Measurements from ENCODE around the gene TEAD1.

Gene TEAD1

DNA sequence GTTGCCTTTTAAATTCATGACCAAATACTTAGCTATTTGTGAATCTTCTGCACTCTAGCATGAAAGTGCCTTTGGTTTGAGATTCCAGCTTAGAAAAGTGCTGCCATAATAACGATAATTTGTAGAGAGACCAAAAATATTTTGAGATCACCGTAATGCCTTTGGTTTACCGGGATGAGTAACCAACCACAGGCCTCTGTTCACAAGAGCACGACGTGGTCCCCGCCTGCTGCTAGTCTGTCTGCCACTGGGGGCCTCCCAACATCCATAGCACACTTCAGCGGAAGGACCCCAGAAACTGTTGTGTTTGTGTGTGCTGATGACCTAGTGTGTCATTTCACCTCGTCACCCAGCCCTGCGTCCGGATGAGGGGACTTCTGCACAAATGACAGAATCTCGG, 267.9 kb downstream of the TEAD1 start:
- TF ChIP-seq, protein P1, sequence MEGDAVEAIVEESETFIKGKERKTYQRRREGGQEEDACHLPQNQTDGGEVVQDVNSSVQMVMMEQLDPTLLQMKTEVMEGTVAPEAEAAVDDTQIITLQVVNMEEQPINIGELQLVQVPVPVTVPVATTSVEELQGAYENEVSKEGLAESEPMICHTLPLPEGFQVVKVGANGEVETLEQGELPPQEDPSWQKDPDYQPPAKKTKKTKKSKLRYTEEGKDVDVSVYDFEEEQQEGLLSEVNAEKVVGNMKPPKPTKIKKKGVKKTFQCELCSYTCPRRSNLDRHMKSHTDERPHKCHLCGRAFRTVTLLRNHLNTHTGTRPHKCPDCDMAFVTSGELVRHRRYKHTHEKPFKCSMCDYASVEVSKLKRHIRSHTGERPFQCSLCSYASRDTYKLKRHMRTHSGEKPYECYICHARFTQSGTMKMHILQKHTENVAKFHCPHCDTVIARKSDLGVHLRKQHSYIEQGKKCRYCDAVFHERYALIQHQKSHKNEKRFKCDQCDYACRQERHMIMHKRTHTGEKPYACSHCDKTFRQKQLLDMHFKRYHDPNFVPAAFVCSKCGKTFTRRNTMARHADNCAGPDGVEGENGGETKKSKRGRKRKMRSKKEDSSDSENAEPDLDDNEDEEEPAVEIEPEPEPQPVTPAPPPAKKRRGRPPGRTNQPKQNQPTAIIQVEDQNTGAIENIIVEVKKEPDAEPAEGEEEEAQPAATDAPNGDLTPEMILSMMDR (IDR thresholded peaks at IDR 0.05; ENCODE audit: insufficient read depth, low read depth, low read length, missing control alignments): no peak
- no peak overlapping the region for H3K4me3 ChIP-seq (ENCODE audit: low read depth, low read length)
- peak; percentile 21 for DNase-seq (ENCODE audit: low read depth)

DNA sequence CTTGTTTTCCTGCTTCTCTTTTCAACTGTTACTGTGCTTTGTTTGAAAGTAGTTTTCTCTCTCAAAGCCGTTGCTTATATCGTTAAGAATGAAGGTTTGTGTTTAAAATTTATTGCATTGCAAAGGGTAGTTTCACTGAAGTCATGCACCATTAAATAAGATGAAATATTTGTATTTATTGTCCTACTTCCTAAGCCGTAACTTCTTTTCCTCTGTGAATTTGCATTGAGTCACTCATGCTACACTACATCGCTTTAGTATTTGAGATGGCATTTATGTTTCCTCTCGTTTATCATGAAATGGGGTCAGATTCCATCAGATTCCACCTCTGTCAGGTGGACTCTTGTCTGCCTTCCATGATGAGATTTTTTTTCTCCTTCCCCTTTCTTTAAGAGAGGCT, 269.1 kb downstream of the TEAD1 start:
- DNase-seq (ENCODE audit: low read depth): no peak
- TF ChIP-seq, protein P1 (IDR thresholded peaks at IDR 0.05; ENCODE audit: insufficient read depth, low read depth, low read length, missing control alignments): no peak
- H3K4me3 ChIP-seq (ENCODE audit: low read depth, low read length): no peak overlapping the region

DNA sequence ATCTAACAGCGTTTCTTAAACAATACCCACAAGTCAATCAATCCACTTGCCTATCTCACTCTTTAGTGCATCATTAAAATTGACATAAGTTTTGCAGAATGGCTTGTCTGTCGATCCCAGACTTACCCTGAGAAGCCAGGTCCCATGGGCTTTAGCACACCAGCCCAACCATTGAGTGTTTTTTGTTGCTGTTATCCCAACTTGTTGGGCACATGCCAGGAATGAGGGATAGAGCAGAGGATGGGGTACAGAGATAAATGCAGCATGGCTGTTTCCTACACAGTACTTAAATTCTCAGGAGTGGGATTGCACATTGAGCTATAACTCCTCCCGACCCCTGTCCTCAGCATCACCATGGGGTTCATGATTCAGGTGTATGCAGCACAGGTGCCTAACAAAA, 270.7 kb downstream of the TEAD1 start:
- no peak for DNase-seq (ENCODE audit: low read depth)
- TF ChIP-seq, protein P1 (IDR thresholded peaks at IDR 0.05; ENCODE audit: insufficient read depth, low read depth, low read length, missing control alignments): no peak
- no peak overlapping the region for H3K4me3 ChIP-seq (ENCODE audit: low read depth, low read length)

DNA sequence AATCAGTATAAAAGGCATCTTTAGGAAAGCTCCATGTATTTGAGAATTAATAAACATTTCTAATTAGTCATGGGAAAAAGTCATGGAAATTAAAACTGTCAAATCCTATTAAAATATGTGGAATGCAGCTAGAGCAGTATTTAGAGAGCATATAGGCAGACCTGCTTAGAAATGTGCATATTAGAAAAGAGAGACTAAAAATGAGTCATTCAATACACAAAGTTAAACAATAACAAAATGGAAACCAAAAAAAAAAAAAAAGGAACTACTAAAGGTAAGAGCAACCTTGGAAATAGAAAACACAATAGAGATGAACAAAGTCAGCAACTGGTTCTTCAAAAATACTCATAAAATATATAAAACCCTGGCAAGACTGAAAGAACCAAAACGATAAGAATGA, 275.2 kb downstream of the TEAD1 start:
- TF ChIP-seq, protein P1 (IDR thresholded peaks at IDR 0.05; ENCODE audit: insufficient read depth, low read depth, low read length, missing control alignments): no peak
- no peak overlapping the region for H3K4me3 ChIP-seq (ENCODE audit: low read depth, low read length)
- DNase-seq (ENCODE audit: low read depth): no peak

DNA sequence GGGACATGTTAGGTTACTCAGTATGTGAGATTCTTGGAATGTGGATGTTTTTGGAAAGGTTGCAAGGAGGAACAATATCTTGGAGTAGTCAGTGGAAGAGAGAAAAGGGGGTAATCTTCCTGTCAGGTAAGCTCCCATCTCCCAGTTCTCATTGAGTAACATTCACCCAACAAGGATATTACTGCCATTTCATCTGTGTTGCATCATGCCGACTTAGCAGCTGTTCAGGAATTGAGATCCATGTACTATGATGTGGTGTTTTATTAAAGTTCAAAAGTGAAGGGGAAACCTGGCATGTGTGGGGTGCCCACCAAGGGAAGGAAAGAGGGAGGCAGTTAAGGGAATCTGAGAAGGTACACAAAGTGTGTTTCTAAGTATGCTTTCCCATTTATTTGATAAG, 276.4 kb downstream of the TEAD1 start:
- TF ChIP-seq, protein P1 (IDR thresholded peaks at IDR 0.05; ENCODE audit: insufficient read depth, low read depth, low read length, missing control alignments): no peak
- H3K4me3 ChIP-seq (ENCODE audit: low read depth, low read length): no peak overlapping the region
- no peak for DNase-seq (ENCODE audit: low read depth)

DNA sequence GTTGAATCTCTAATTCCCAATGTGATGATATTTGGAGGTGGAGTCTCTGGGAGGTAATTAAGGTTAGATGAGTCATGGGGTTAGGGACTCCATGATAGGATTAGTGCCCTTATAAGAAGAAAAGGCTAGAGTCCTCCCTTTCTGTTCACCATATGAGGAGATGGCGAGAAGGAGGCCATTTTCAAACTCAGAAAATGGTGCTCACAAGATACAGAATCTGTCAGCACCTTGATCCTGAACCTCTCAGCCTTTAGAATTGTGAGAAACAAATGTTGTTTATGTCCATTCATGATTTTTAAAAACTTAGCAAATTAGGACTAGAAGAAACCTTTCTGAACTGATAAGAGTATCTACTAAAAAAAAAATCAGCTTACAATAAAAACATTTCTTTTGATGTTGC, 277.2 kb downstream of the TEAD1 start:
- no peak for DNase-seq (ENCODE audit: low read depth)
- H3K4me3 ChIP-seq (ENCODE audit: low read depth, low read length): no peak overlapping the region
- TF ChIP-seq, protein P1 (IDR thresholded peaks at IDR 0.05; ENCODE audit: insufficient read depth, low read depth, low read length, missing control alignments): no peak

DNA sequence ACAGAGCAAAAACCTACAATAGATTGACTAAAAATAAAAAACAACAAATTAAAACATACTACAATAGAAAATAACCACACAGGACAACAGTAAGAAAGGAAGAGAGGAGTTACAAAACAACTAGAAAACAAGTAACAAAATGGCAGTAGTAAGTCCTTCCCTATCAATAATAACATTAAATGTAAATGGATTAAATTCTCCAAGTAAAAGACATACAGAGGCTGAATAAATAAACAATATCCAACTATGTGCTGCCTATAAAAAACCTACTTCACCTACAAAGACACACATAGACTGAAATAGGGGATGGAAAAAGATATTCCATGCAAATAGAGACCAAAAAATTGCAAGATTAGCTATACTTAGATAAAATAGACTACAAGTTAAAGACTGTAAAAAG, 277.9 kb downstream of the TEAD1 start:
- H3K4me3 ChIP-seq (ENCODE audit: low read depth, low read length): no peak overlapping the region
- DNase-seq (ENCODE audit: low read depth): no peak
- TF ChIP-seq, protein P1 (IDR thresholded peaks at IDR 0.05; ENCODE audit: insufficient read depth, low read depth, low read length, missing control alignments): no peak

Data from GM12865 (cell line).